GM23338 (cell line): ENCODE measurements around the gene VASN.

Source experiments
- CREB1 ChIP-seq: fragments of 250-450 bp; sonication (Bioruptor Pico); IDR thresholded peaks from 2 replicates; pipeline ENCODE4 v1.5.0; 2020; ENCODE audit warnings: low read depth, mild to moderate bottlenecking, moderate library complexity
- CTCF ChIP-seq, 2 experiments: fragments of 200-600 bp in 1 of 2; sonication (generic) in 1 of 2; conservative IDR thresholded peaks; 2 replicates each; pipeline versions ENCODE4 v1.5.1 to v1.6.1; 2016 to 2017; ENCODE audit warnings: antibody characterized with exemption in 2 of 2, low read depth in 2 of 2, mild to moderate bottlenecking in 2 of 2, moderate library complexity in 1 of 2
- ETS1 ChIP-seq: IDR thresholded peaks from 2 replicates; pipeline ENCODE4 v1.6.1; 2016; ENCODE audit warnings: antibody characterized with exemption
- EZH2 ChIP-seq: fragments of 200-600 bp; sonication (generic); IDR thresholded peaks from one replicate; pipeline ENCODE4 v1.8.0; 2017; ENCODE audit warnings: antibody characterized with exemption, mild to moderate bottlenecking, low read depth; ENCODE audit not compliant: unreplicated experiment
- EZH2phosphoT487 ChIP-seq: fragments of 200-600 bp; sonication (generic); IDR thresholded peaks from one replicate; pipeline ENCODE4 v1.8.1; 2018; ENCODE audit warnings: antibody characterized with exemption; ENCODE audit not compliant: unreplicated experiment
- NANOG ChIP-seq: IDR thresholded peaks from 2 replicates; pipeline ENCODE4 v1.6.1; 2016; ENCODE audit warnings: antibody characterized with exemption, borderline replicate concordance
- POLR2AphosphoS5 ChIP-seq: IDR thresholded peaks from 2 replicates; pipeline ENCODE4 v1.6.1; 2016; ENCODE audit warnings: antibody characterized with exemption, low read depth
- REST ChIP-seq: IDR thresholded peaks from one replicate; pipeline ENCODE4 v1.6.1; 2018; ENCODE audit warnings: antibody characterized with exemption; ENCODE audit not compliant: unreplicated experiment

GRCh38 chr16:4339455-4339854, 32.2 kb upstream of the VASN start:
- TF ChIP-seq CTCF (conservative IDR thresholded peaks at IDR 0.05; ENCODE audit: low read depth in 2 of 2): no peak
- TF ChIP-seq REST: no peak
- no peak for TF ChIP-seq EZH2
- TF ChIP-seq POLR2AphosphoS5: no peak; the same call in 1 of the 2 replicates
- TF ChIP-seq EZH2phosphoT487: no peak
- TF ChIP-seq NANOG: no peak
- no peak for TF ChIP-seq CREB1 (CRISPR knock-in tag)
- TF ChIP-seq ETS1: no peak
